GM12878 (cell line): Measurements from ENCODE around the gene RASSF10. TPM values are rescaled to one million over a fixed set of nuclear protein-coding genes. Genes with fewer than 3 reads are reported as not detected.

Source experiments
- ATAC-seq: fragments of 200-7000 bp; cut with Tn5 transposase; 3 replicates; pipeline ENCODE4 v1.9.1; 2020; ENCODE audit warnings: mild to moderate bottlenecking, moderate library complexity
- BruUV-seq: library from RNA; stranded (reverse); fragments of 400-500 nt; replicated peaks from 2 replicates; lab custom pipeline; 2021; lab: Mats Ljungman, UMichigan
- CTCF ChIA-PET: fragments of 300-600 bp; sonication (Branson Sonifier 250); formaldehyde crosslinking; extraction: SDS; loops from one replicate; lab custom pipeline; 2021; ENCODE audit warnings: inconsistent platforms; lab: Yijun Ruan, JAX
- POLR2A ChIA-PET: fragments of 350-600 bp; formaldehyde crosslinking; extraction: SDS; loops from one replicate; lab custom pipeline; 2021; ENCODE audit warnings: inconsistent platforms; lab: Charles Lee
- RAD21 ChIA-PET: fragments of 300-600 bp; sonication (Branson Sonifier 250); formaldehyde crosslinking; loops from one replicate; lab custom pipeline; 2023; ENCODE audit warnings: antibody characterized with exemption; ENCODE audit not compliant: unreplicated experiment; lab: Charles Lee
- SMC1A ChIA-PET: fragments of 300-600 bp; sonication (Branson Sonifier 250); formaldehyde crosslinking; loops from one replicate; lab custom pipeline; 2023; ENCODE audit not compliant: unreplicated experiment, uncharacterized antibody; lab: Charles Lee
- DNase-seq: peaks from one replicate; pipeline ENCODE4 v3.0.0-alpha.2; 2011; ENCODE audit warnings: low read depth, low spot score
- FAIRE-seq: peaks from 3 replicates; lab custom pipeline; 2011; peaks lifted over from hg19 to GRCh38; lab: Jason Lieb, UNC
- H2AFZ ChIP-seq: 2 replicates; pipeline ENCODE4 v1.6.0; 2011; ENCODE audit warnings: low read depth, low read length, control low read depth; ENCODE audit not compliant: control insufficient read depth
- H3K27ac ChIP-seq: 2 replicates; pipeline ENCODE4 v1.5.1; 2011; ENCODE audit warnings: control low read depth; ENCODE audit not compliant: control insufficient read depth, insufficient read depth
- H3K27me3 ChIP-seq, 2 experiments: replicated peaks in 1 of 2; 2 replicates each; pipeline versions ENCODE4 v1.6.0 to v1.6.1; 2011; ENCODE audit warnings: low read length in 1 of 2; ENCODE audit not compliant: control insufficient read depth in 2 of 2, insufficient read depth in 2 of 2
- H3K36me3 ChIP-seq, 2 experiments: 2 replicates each; pipeline ENCODE4 v1.5.1; 2011; ENCODE audit warnings: low read length in 1 of 2; ENCODE audit not compliant: control insufficient read depth in 2 of 2, insufficient read depth in 2 of 2
- H3K4me1 ChIP-seq: 2 replicates; pipeline ENCODE4 v1.6.1; 2011; ENCODE audit warnings: mild to moderate bottlenecking, low read length, moderate library complexity, mixed read lengths; ENCODE audit not compliant: control insufficient read depth, insufficient read depth
- H3K4me2 ChIP-seq: 2 replicates; pipeline ENCODE4 v1.6.0; 2011; ENCODE audit warnings: control low read depth; ENCODE audit not compliant: control insufficient read depth, insufficient read depth
- H3K4me3 ChIP-seq: fragments of 200-600 bp; sonication (generic); 2 replicates; pipeline ENCODE4 v1.5.1; 2016
- H3K79me2 ChIP-seq: 2 replicates; pipeline ENCODE4 v1.6.0; 2011; ENCODE audit warnings: low read length; ENCODE audit not compliant: control insufficient read depth, insufficient read depth
- H3K9ac ChIP-seq: 2 replicates; pipeline ENCODE4 v1.8.0; 2011; ENCODE audit warnings: low read length, control low read depth, mixed read lengths; ENCODE audit not compliant: control insufficient read depth, insufficient read depth
- H3K9me3 ChIP-seq: replicated peaks from 3 replicates; pipeline ENCODE4 v1.5.1; 2011; ENCODE audit warnings: mild to moderate bottlenecking, low read length; ENCODE audit not compliant: control insufficient read depth, insufficient read depth
- H4K20me1 ChIP-seq: 2 replicates; pipeline ENCODE4 v1.6.0; 2011; ENCODE audit not compliant: control insufficient read depth, insufficient read depth
- ASH2L ChIP-seq: fragments of 300-600, 200-600 bp; sonication (generic); IDR thresholded peaks from 2 replicates; pipeline ENCODE4 v1.6.1; 2017; ENCODE audit warnings: low read depth, mild to moderate bottlenecking, borderline replicate concordance
- CBFB ChIP-seq: IDR thresholded peaks from 2 replicates; pipeline ENCODE4 v1.6.1; 2016; ENCODE audit warnings: antibody characterized with exemption, low read depth
- CBX3 ChIP-seq: fragments of 200-600 bp; sonication (generic); IDR thresholded peaks from 2 replicates; pipeline ENCODE4 v1.6.1; 2016; ENCODE audit warnings: low read depth, borderline replicate concordance
- CHD2 ChIP-seq: IDR thresholded peaks from 2 replicates; pipeline ENCODE4 v1.6.1; 2011; ENCODE audit warnings: low read depth, low read length, improper control_type of control experiment, borderline replicate concordance
- CHD4 ChIP-seq: fragments of 200-600 bp; sonication (generic); IDR thresholded peaks from 2 replicates; pipeline ENCODE4 v1.6.1; 2016; ENCODE audit warnings: mild to moderate bottlenecking
- KAT2A ChIP-seq: conservative IDR thresholded peaks from 2 replicates; pipeline ENCODE4 v1.6.1; 2011; ENCODE audit warnings: low read depth, low read length; ENCODE audit not compliant: control insufficient read depth
- LARP7 ChIP-seq: fragments of 450-650 bp; IDR thresholded peaks from 2 replicates; pipeline ENCODE4 v1.6.1; 2017; ENCODE audit warnings: mild to moderate bottlenecking
- NFIC ChIP-seq: IDR thresholded peaks from 2 replicates; pipeline ENCODE4 v1.6.1; 2012; ENCODE audit warnings: low read depth, mild to moderate bottlenecking, inconsistent platforms, low read length, moderate library complexity
- PBX3 ChIP-seq: IDR thresholded peaks from 2 replicates; pipeline ENCODE4 v1.6.1; 2011; ENCODE audit warnings: mild to moderate bottlenecking, low read depth, low read length, moderate library complexity; ENCODE audit not compliant: insufficient replicate concordance
- POLR2A ChIP-seq: IDR thresholded peaks from 2 replicates; pipeline ENCODE4 v1.6.1; 2011; ENCODE audit warnings: low read depth, mild to moderate bottlenecking, low read length
- POLR2AphosphoS2 ChIP-seq: IDR thresholded peaks from 2 replicates; pipeline ENCODE4 v1.6.1; 2011; ENCODE audit warnings: low read depth, mild to moderate bottlenecking, low read length, improper control_type of control experiment, moderate library complexity
- POU2F2 ChIP-seq: IDR thresholded peaks from 3 replicates; pipeline ENCODE4 v1.6.1; 2011; ENCODE audit warnings: low read depth, mild to moderate bottlenecking, low read length, borderline replicate concordance
- RBBP5 ChIP-seq: fragments of 200-600 bp; sonication (generic); conservative IDR thresholded peaks from 2 replicates; pipeline ENCODE4 v1.6.1; 2016
- RELB ChIP-seq: fragments of 450-650 bp; IDR thresholded peaks from 2 replicates; pipeline ENCODE4 v1.6.1; 2017; ENCODE audit warnings: low read depth, mild to moderate bottlenecking, moderate library complexity
- RFX5 ChIP-seq: IDR thresholded peaks from 2 replicates; pipeline ENCODE4 v1.6.1; 2011; ENCODE audit warnings: low read depth, low read length, improper control_type of control experiment
- STAT3 ChIP-seq: IDR thresholded peaks from 2 replicates; pipeline ENCODE4 v1.6.1; 2011; ENCODE audit warnings: low read depth, low read length, improper control_type of control experiment
- YBX1 ChIP-seq: fragments of 450-650 bp; IDR thresholded peaks from 2 replicates; pipeline ENCODE4 v1.6.1; 2016; ENCODE audit warnings: antibody characterized with exemption
- WGBS: methylation state at CpG from one replicate; pipeline ENCODE4 v1.1.6; 2016; ENCODE audit warnings: low lambda C conversion rate; ENCODE audit not compliant: insufficient replicate concordance, insufficient coverage; ENCODE audit errors: missing lambda C conversion rate; 5-methylcytosine and 5-hydroxymethylcytosine counted together
- in situ Hi-C: fragments of 300-500 bp; cut with MboI; formaldehyde crosslinking; loops from 9 replicates; pipeline ENCODE4 v1.14.3; 2018; ENCODE audit warnings: mixed read lengths
- intact Hi-C: fragments of 100-400 bp; cut with micrococcal nuclease; formaldehyde crosslinking; loops from one replicate; pipeline ENCODE4 v1.14.2; 2022; ENCODE audit not compliant: unreplicated experiment
- polyA plus RNA-seq, 11 experiments: library from polyadenylated mRNA; depleted of rRNA in 4 of 11; unstranded in 6 of 11; stranded (reverse) in 5 of 11; fragments of >200 nt; fragmentation: Nextera tagmentation in 4 of 11; fragmentation: Illumina TruSeq in 1 of 11; extraction: Ambion mirVana in 4 of 11; extraction: Trizol in 1 of 11; gene quantifications; 1 replicate in 1 of 11; 2 replicates in 10 of 11; pipeline versions ENCODE4 v1.2.1 to v1.2.3, GENCODE V29; 2011 to 2016; ENCODE audit warnings: inconsistent platforms in 2 of 11, missing spikeins in 2 of 11, low read depth in 1 of 11
- total RNA-seq, 4 experiments: library from RNA; depleted of rRNA in 3 of 4; stranded (reverse); fragments of >200 nt in 3 of 4; fragmentation: Illumina TruSeq in 1 of 4; extraction: Trizol in 1 of 4; gene quantifications; 2 replicates each; pipeline versions ENCODE4 v1.2.1 to v1.2.3, GENCODE V29; 2013 to 2021

RASSF10 gene
- total and polyA plus RNA-seq, 10 of the 15 experiments (the other 5 are each of a cell fraction or from before 2014, with no cell fraction given) = 0.03 to 0.23 (median 0.09) TPM; not detected in 6

- no peak for TF ChIP-seq POU2F2
- no peak for TF ChIP-seq POLR2A
- no peak for TF ChIP-seq RELB
- no peak for TF ChIP-seq YBX1
- no peak for TF ChIP-seq ASH2L
- no peak for TF ChIP-seq NFIC
- TF ChIP-seq, all 136 proteins: peak for 0
Measured at GRCh38 chr11:13019313-13019712, 10.2 kb downstream of the RASSF10 start (continued).

- H3K9ac ChIP-seq = no peak overlapping the region
- H4K20me1 ChIP-seq = no peaks in the 10 kb centered on the region
- no peak for DNase-seq
- H3K79me2 ChIP-seq = no peaks in the 10 kb centered on the region
- ChIA-PET RAD21 (interaction anchor here (0.9 to 2.5 kb wide), 4 partner anchors 11 to 130 kb away, joined by 3 to 6 read pairs (median 4); no protein-coding TSS in a partner anchor), POLR2A (no interaction called here), SMC1A (interaction anchor here (0.7 to 2.2 kb wide), 13 partner anchors 9 to 640 kb away, joined by 3 to 7 read pairs (median 3); no protein-coding TSS in a partner anchor), CTCF (interaction anchor here (0.6 to 1.6 kb wide), 5 partner anchors 58 to 264 kb away, joined by 3 to 5 read pairs (median 4); no protein-coding TSS in a partner anchor)
- H3K4me2 ChIP-seq = no peak overlapping the region
- no peak overlapping the region for H2AFZ ChIP-seq
- intact Hi-C loops = no loop called here
- H3K4me1 ChIP-seq = no peaks in the 10 kb centered on the region
- WGBS = 30% methylated on average over 5 of the region's 5 CpGs
- no peak overlapping the region for H3K27ac ChIP-seq
- no peak for FAIRE-seq
- no peak for TF ChIP-seq CHD2
- TF ChIP-seq CHD4 = no peak
- TF ChIP-seq PBX3 = no peak
- no peak for TF ChIP-seq POLR2AphosphoS2
- TF ChIP-seq ASH2L = no peak
- no peak for TF ChIP-seq RFX5
- TF ChIP-seq KAT2A = no peak
- no peak for TF ChIP-seq CBFB
- TF ChIP-seq RBBP5 = no peak
- no peak for TF ChIP-seq CBX3
- TF ChIP-seq LARP7 = no peak
- TF ChIP-seq STAT3 = no peak
- H3K9me3 ChIP-seq = no peaks in the 10 kb centered on the region
- ATAC-seq = no peak
- BruUV-seq = no TSS peak
- no peaks in the 10 kb centered on the region for H3K36me3 ChIP-seq
- H3K27me3 ChIP-seq = no peaks in the 10 kb centered on the region
- no peak overlapping the region for H3K4me3 ChIP-seq
- in situ Hi-C loops = no loop called here
Measured at GRCh38 chr11:13023423-13023822, 14.3 kb downstream of the RASSF10 start.
